ENCODE measurements around the gene MECP2. TPM values are rescaled to one million over a fixed set of nuclear protein-coding genes. Genes with fewer than 3 reads are reported as not detected.

Gene MECP2
- polyA plus RNA-seq, 1 experiment, result 11.9 TPM

- ChIA-PET CTCF (interaction anchor here (1.6 kb wide), 1 partner anchor 17 kb away, joined by 7 read pairs; no protein-coding TSS in a partner anchor), POLR2A (no interaction called here)
- DNase-seq (ENCODE audit: low read depth), result no peak
- Histone ChIP-seq H3K36me3 (ENCODE audit: control insufficient read depth, insufficient read depth, low read length) (peaks cover 5% of the 10 kb centered on the region), H3K27me3 (ENCODE audit: control insufficient read depth, insufficient read depth, low read length) (no peaks in the 10 kb centered on the region), H3K4me3 (ENCODE audit: low read depth, low read length) (no peak overlapping the region)
- no peak for TF ChIP-seq CTCF (IDR thresholded peaks at IDR 0.05; ENCODE audit: insufficient read depth, low read depth, low read length)
These were observed 66.7 kb downstream of the MECP2 start for GRCh38 chrX:154030715-154031305.

- no peak for TF ChIP-seq CTCF (IDR thresholded peaks at IDR 0.05; ENCODE audit: insufficient read depth, low read depth, low read length)
- Histone ChIP-seq H3K27me3 (ENCODE audit: control insufficient read depth, insufficient read depth, low read length) (no peaks in the 10 kb centered on the region), H3K4me3 (ENCODE audit: low read depth, low read length) (no peak overlapping the region), H3K36me3 (ENCODE audit: control insufficient read depth, insufficient read depth, low read length) (peaks cover 5% of the 10 kb centered on the region)
- POLR2A ChIA-PET, result no interaction called here
- CTCF ChIA-PET, result interaction anchor here (0.7 to 1.6 kb wide), 2 partner anchors 10 to 17 kb away, joined by 4 to 7 read pairs; no protein-coding TSS in a partner anchor
- no peak for DNase-seq (ENCODE audit: low read depth)
These were observed 67.3 kb downstream of the MECP2 start for GRCh38 chrX:154030266-154030665.

GRCh38 chrX:154029439-154029838 is 68.1 kb downstream of the MECP2 start:
- no peak for DNase-seq (ENCODE audit: low read depth)
- Histone ChIP-seq H3K27me3 (ENCODE audit: control insufficient read depth, insufficient read depth, low read length) (no peaks in the 10 kb centered on the region), H3K36me3 (ENCODE audit: control insufficient read depth, insufficient read depth, low read length) (peaks cover 5% of the 10 kb centered on the region), H3K4me3 (ENCODE audit: low read depth, low read length) (no peak overlapping the region)
- CTCF ChIA-PET, result interaction anchor here (0.7 to 1.6 kb wide), 2 partner anchors 11 to 16 kb away, joined by 4 to 7 read pairs; no protein-coding TSS in a partner anchor
- POLR2A ChIA-PET, result no interaction called here
- TF ChIP-seq CTCF (IDR thresholded peaks at IDR 0.05; ENCODE audit: insufficient read depth, low read depth, low read length), result no peak

- no peaks in the 10 kb centered on the region for H3K27me3 ChIP-seq (ENCODE audit: control insufficient read depth, insufficient read depth, low read length)
- POLR2A ChIA-PET, result no interaction called here
These were observed 68.9 kb downstream of the MECP2 start for GRCh38 chrX:154028502-154029184.

More at GRCh38 chrX:154028502-154029184, 68.9 kb downstream of the MECP2 start:
- CTCF ChIA-PET, result no interaction called here
- no peak for TF ChIP-seq CTCF (IDR thresholded peaks at IDR 0.05; ENCODE audit: insufficient read depth, low read depth, low read length)
- peaks cover 5% of the 10 kb centered on the region for H3K36me3 ChIP-seq (ENCODE audit: control insufficient read depth, insufficient read depth, low read length)
- H3K4me3 ChIP-seq (ENCODE audit: low read depth, low read length), result no peak overlapping the region
- DNase-seq (ENCODE audit: low read depth), result no peak

All from BJ (cell line).